HG03354 (cell line): ENCODE data around the gene GFI1.

ENCODE experiments used
- ATAC-seq: cut with Tn5 transposase; IDR thresholded peaks from one replicate; pipeline ENCODE4 v1.9.1; 2021; ENCODE audit warnings: mild to moderate bottlenecking; ENCODE audit not compliant: unreplicated experiment, poor library complexity, severe bottlenecking

Gene GFI1

GRCh38 chr1:92430030-92430429, 56.7 kb downstream of the GFI1 start:
- ATAC-seq: no peak

DNA sequence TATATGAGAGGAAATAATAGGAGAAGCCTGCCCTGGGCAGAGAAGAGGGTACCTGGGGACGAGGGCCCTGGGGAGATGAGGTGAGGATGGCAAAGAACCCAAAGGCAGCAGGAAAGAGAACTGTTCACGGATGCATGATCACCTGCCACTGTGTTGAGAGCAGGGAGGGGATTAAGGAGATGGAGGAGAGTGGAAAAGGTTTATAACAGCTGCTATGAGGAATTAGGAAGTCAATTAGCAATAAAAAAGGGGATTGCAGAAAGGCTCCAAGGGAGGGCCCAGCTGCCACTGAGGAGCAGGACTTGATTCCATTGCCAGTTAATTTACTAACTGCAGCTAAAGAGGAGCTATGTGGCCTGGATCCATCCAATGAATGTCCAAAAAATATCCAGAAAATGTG, 61.1 kb downstream of the GFI1 start:
- ATAC-seq: no peak
